GM12878 (cell line): ENCODE data around the gene PAXX.

Experiments
- CTCF ChIP-seq, 3 experiments: IDR thresholded peaks in 2 of 3; conservative IDR thresholded peaks in 1 of 3; 2 replicates each; pipeline ENCODE4 v1.5.1; 2011; ENCODE audit warnings: low read depth in 3 of 3, low read length in 3 of 3, mild to moderate bottlenecking in 3 of 3, control low read depth in 2 of 3, moderate library complexity in 2 of 3, inconsistent platforms in 1 of 3, mixed read lengths in 1 of 3; ENCODE audit not compliant: control insufficient read depth in 2 of 3, insufficient read depth in 1 of 3; ENCODE audit errors: extremely low read depth in 1 of 3
- EZH2 ChIP-seq: IDR thresholded peaks from 2 replicates; pipeline ENCODE4 v1.6.1; 2012; ENCODE audit warnings: low read depth, mild to moderate bottlenecking, control low read depth, inconsistent platforms, low read length, borderline replicate concordance; ENCODE audit not compliant: control insufficient read depth
- FOXM1 ChIP-seq: IDR thresholded peaks from 2 replicates; pipeline ENCODE4 v1.6.1; 2012; ENCODE audit warnings: low read depth, mild to moderate bottlenecking, inconsistent platforms, low read length, moderate library complexity
- IRF3 ChIP-seq: fragments of 450-650 bp; IDR thresholded peaks from 2 replicates; pipeline ENCODE4 v1.6.1; 2014; ENCODE audit warnings: mild to moderate bottlenecking
- NFIC ChIP-seq: IDR thresholded peaks from 2 replicates; pipeline ENCODE4 v1.6.1; 2012; ENCODE audit warnings: low read depth, mild to moderate bottlenecking, inconsistent platforms, low read length, moderate library complexity
- POLR2A ChIP-seq: IDR thresholded peaks from 2 replicates; pipeline ENCODE4 v1.6.1; 2011; ENCODE audit warnings: low read depth, mild to moderate bottlenecking, low read length
- POLR2AphosphoS5 ChIP-seq: IDR thresholded peaks from 2 replicates; pipeline ENCODE4 v1.6.1; 2011; ENCODE audit warnings: mild to moderate bottlenecking, low read length, inconsistent platforms
- RAD21 ChIP-seq: IDR thresholded peaks from 2 replicates; pipeline ENCODE4 v1.6.1; 2011; ENCODE audit warnings: mild to moderate bottlenecking, low read depth, low read length, moderate library complexity; ENCODE audit not compliant: insufficient read depth
- TARDBP ChIP-seq: IDR thresholded peaks from 2 replicates; pipeline ENCODE4 v1.6.1; 2016; ENCODE audit warnings: borderline replicate concordance
- USF1 ChIP-seq: IDR thresholded peaks from 2 replicates; pipeline ENCODE4 v1.6.1; 2011; ENCODE audit warnings: borderline replicate concordance, low read depth, mild to moderate bottlenecking, moderate library complexity, mixed read lengths, low read length; ENCODE audit not compliant: insufficient read depth; ENCODE audit errors: extremely low read length
- YY1 ChIP-seq: IDR thresholded peaks from 2 replicates; pipeline ENCODE4 v1.6.1; 2011; ENCODE audit warnings: low read depth, mild to moderate bottlenecking, low read length
- ZBTB40 ChIP-seq: fragments of 450-650 bp; IDR thresholded peaks from 2 replicates; pipeline ENCODE4 v1.6.1; 2016; ENCODE audit warnings: mild to moderate bottlenecking, moderate library complexity, borderline replicate concordance
- ZSCAN29 ChIP-seq: fragments of 450-650 bp; IDR thresholded peaks from 2 replicates; pipeline ENCODE4 v1.6.1; 2017; ENCODE audit warnings: mild to moderate bottlenecking, moderate library complexity

GRCh38 chr9:136977649-136978072, 14.6 kb upstream of the PAXX start:
- TF ChIP-seq POLR2A (no peak), EZH2 (no peak), CTCF (IDR thresholded peaks at IDR 0.05 in 2 of 3, conservative IDR thresholded peaks at IDR 0.05 in 1 of 3; ENCODE audit: control insufficient read depth in 2 of 3, extremely low read depth in 1 of 3, insufficient read depth in 1 of 3, low read depth in 3 of 3, low read length in 3 of 3) (no peak), YY1 (no peak), ZBTB40 (no peak), NFIC (no peak), RAD21 (no peak), FOXM1 (no peak), ZSCAN29 (no peak), POLR2AphosphoS5 (no peak), USF1 (no peak), TARDBP (no peak), IRF3 (no peak)
